ENCODE results near the gene KRTAP13-1. TPM values are rescaled to one million over a fixed set of nuclear protein-coding genes. Genes with fewer than 3 reads are reported as not detected.

The KRTAP13-1 gene
- total RNA-seq, 1 experiment from 2014 or later, result not detected

DNA sequence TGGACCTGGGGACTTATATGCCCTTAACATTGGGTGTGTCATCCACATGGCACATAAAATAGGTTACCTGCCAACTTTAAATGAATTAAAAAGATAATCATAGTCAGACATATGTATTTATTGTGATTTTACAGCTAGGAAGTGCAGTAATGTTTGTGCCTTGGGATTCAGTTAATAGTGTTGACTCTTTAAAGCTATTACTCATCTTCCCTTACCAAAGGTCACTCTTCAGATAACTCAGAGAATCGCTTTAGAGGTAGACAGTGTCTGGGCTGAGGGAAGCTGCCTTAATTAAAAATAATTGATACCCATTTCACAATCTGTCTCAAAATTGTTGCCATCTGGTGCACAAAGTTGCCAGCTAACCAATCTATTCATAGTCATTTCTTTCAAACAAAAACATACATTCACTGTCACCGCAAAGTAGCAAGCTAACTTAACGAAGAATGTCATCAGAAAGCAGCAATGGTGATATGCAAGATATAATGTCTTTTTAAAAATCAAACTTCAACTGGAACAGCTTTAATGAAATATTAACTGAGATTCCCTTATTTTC is 41.3 kb downstream of the KRTAP13-1 start:
- ChIA-PET CTCF (no interaction called here), POLR2A (no interaction called here)
- Histone ChIP-seq H3K4me3 (ENCODE audit: low read depth, low read length) (no peak overlapping the region), H3K27me3 (replicated peaks; ENCODE audit: control insufficient read depth, insufficient read depth, low read length) (no peaks in the 10 kb centered on the region), H3K9me3 (no peaks in the 10 kb centered on the region), H3K36me3 (ENCODE audit: control insufficient read depth, insufficient read depth, low read length) (no peaks in the 10 kb centered on the region), H3K4me1 (0 out of 2 replicates have a peak, but pooled peaks cover 9% of the 10 kb centered on the region)
- Mint-ChIP-seq H3K9me3 (ENCODE audit: unreplicated experiment) (no peaks in the 10 kb centered on the region), H3K36me3 (ENCODE audit: insufficient read depth, unreplicated experiment) (no peaks in the 10 kb centered on the region), H3K27me3 (ENCODE audit: insufficient read depth, unreplicated experiment) (no peaks in the 10 kb centered on the region), H3K4me3 (ENCODE audit: unreplicated experiment) (no peak overlapping the region), H3K27ac (ENCODE audit: unreplicated experiment) (no peak overlapping the region), H3K4me1 (ENCODE audit: low read depth, unreplicated experiment) (no peaks in the 10 kb centered on the region)
- no TSS peak for BruUV-seq (replicated peaks)
- intact Hi-C loops (cut with micrococcal nuclease; ENCODE audit: unreplicated experiment), result no loop called here
- no peak for DNase-seq
- TF ChIP-seq, protein P1, sequence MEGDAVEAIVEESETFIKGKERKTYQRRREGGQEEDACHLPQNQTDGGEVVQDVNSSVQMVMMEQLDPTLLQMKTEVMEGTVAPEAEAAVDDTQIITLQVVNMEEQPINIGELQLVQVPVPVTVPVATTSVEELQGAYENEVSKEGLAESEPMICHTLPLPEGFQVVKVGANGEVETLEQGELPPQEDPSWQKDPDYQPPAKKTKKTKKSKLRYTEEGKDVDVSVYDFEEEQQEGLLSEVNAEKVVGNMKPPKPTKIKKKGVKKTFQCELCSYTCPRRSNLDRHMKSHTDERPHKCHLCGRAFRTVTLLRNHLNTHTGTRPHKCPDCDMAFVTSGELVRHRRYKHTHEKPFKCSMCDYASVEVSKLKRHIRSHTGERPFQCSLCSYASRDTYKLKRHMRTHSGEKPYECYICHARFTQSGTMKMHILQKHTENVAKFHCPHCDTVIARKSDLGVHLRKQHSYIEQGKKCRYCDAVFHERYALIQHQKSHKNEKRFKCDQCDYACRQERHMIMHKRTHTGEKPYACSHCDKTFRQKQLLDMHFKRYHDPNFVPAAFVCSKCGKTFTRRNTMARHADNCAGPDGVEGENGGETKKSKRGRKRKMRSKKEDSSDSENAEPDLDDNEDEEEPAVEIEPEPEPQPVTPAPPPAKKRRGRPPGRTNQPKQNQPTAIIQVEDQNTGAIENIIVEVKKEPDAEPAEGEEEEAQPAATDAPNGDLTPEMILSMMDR (IDR thresholded peaks at IDR 0.05; ENCODE audit: insufficient read depth in 1 of 2, low read depth in 1 of 2, low read length in 1 of 2, severe bottlenecking in 1 of 2, unreplicated experiment in 1 of 2), result no peak

DNA sequence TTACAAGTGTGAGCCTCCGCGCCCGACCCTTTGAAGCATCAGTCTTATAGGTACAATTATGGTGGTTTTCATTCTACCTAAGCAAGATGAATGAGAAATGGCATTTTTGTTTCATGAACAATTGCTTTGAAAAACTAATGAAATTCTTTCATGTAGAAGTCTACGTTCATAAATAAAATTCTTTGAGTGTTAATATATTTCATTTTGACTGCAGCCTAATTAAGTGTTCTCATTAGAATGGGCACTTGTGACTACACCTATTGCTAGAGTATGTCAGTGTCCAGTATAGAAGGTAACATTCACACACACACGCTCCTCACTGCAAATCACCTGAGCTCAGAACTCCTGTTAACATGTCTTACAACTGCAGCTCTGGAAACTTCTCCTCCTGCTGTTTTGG is 44.1 kb downstream of the KRTAP13-1 start, which contains the start of gene KRTAP15-1:
KRTAP15-1 (plus strand) TSS at position 301 of the 400 bp plus-strand sequence; CDS start at position 354, 53 bp downstream.
- no TSS peak for BruUV-seq (replicated peaks)
- DNase-seq, result no peak
- ChIA-PET POLR2A (no interaction called here), CTCF (no interaction called here)
- Mint-ChIP-seq H3K9me3 (ENCODE audit: unreplicated experiment) (no peaks in the 10 kb centered on the region), H3K4me3 (ENCODE audit: unreplicated experiment) (no peak within 1 kb of the TSS), H3K36me3 (ENCODE audit: insufficient read depth, unreplicated experiment) (no peaks in the 10 kb centered on the region), H3K27ac (ENCODE audit: unreplicated experiment) (no peak within 1 kb of the TSS), H3K27me3 (ENCODE audit: insufficient read depth, unreplicated experiment) (no peaks in the 10 kb centered on the region), H3K4me1 (ENCODE audit: low read depth, unreplicated experiment) (peaks cover 7% of the 10 kb centered on the region)
- Histone ChIP-seq H3K4me3 (ENCODE audit: low read depth, low read length) (no peak within 1 kb of the TSS), H3K27me3 (replicated peaks; ENCODE audit: control insufficient read depth, insufficient read depth, low read length) (no peaks in the 10 kb centered on the region), H3K4me1 (peaks cover 18% of the 10 kb centered on the region), H3K36me3 (ENCODE audit: control insufficient read depth, insufficient read depth, low read length) (no peaks in the 10 kb centered on the region), H3K9me3 (no peaks in the 10 kb centered on the region)
- intact Hi-C loops (cut with micrococcal nuclease; ENCODE audit: unreplicated experiment), result no loop called here
- TF ChIP-seq, protein P1 (IDR thresholded peaks at IDR 0.05; ENCODE audit: insufficient read depth in 1 of 2, low read depth in 1 of 2, low read length in 1 of 2, severe bottlenecking in 1 of 2, unreplicated experiment in 1 of 2), result no peak

DNA sequence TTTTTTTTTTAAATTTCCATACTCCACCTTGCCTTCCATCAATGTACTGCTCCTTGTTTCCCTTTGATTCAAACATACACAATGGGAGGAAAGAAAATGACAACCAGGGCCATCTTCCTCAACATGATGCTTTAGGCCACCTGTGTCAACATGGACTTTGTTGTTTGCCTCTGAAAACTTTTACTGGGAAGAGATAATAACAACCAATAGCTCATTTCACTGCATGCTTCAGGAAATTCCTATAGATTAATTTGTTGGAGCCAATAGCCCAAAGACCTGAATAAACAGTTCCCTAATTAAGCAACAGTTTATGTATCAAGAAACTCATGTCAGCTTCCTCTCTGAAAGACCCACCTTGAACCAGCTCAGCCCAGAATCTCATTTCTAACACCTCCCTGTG is 47.4 kb downstream of the KRTAP13-1 start:
- TF ChIP-seq, protein P1 (IDR thresholded peaks at IDR 0.05; ENCODE audit: insufficient read depth in 1 of 2, low read depth in 1 of 2, low read length in 1 of 2, severe bottlenecking in 1 of 2, unreplicated experiment in 1 of 2), result no peak
- ChIA-PET CTCF (no interaction called here), POLR2A (no interaction called here)
- Mint-ChIP-seq H3K9me3 (ENCODE audit: unreplicated experiment) (no peaks in the 10 kb centered on the region), H3K27me3 (ENCODE audit: insufficient read depth, unreplicated experiment) (no peaks in the 10 kb centered on the region), H3K4me1 (ENCODE audit: low read depth, unreplicated experiment) (peaks cover 7% of the 10 kb centered on the region), H3K4me3 (ENCODE audit: unreplicated experiment) (no peak overlapping the region), H3K36me3 (ENCODE audit: insufficient read depth, unreplicated experiment) (no peaks in the 10 kb centered on the region), H3K27ac (ENCODE audit: unreplicated experiment) (no peak overlapping the region)
- BruUV-seq (replicated peaks), result no TSS peak
- Histone ChIP-seq H3K9me3 (no peaks in the 10 kb centered on the region), H3K4me3 (ENCODE audit: low read depth, low read length) (no peak overlapping the region), H3K4me1 (peaks cover 10% of the 10 kb centered on the region), H3K36me3 (ENCODE audit: control insufficient read depth, insufficient read depth, low read length) (no peaks in the 10 kb centered on the region), H3K27me3 (replicated peaks; ENCODE audit: control insufficient read depth, insufficient read depth, low read length) (no peaks in the 10 kb centered on the region)
- peak in 1 of 2 experiments; percentile 4 for DNase-seq
- intact Hi-C loops (cut with micrococcal nuclease; ENCODE audit: unreplicated experiment), result no loop called here
